Progenitor cell of endocrine pancreas (in vitro differentiated cells): ENCODE data around the gene PPM1H. TPM values are rescaled to one million over a fixed set of nuclear protein-coding genes. Genes with fewer than 3 reads are reported as not detected.

Experiments used
- DNase-seq: peaks from one replicate; pipeline ENCODE4 v3.0.0; 2021; ENCODE audit warnings: low spot score; ENCODE audit not compliant: unreplicated experiment
- H3K27ac Mint-ChIP-seq: 2 replicates; pipeline ENCODE4 v1.8.0; 2021; ENCODE audit warnings: mild to moderate bottlenecking, moderate library complexity, mixed read lengths
- H3K27me3 Mint-ChIP-seq: 2 replicates; pipeline ENCODE4 v1.8.0; 2021; ENCODE audit warnings: mixed read lengths
- H3K36me3 Mint-ChIP-seq: 2 replicates; pipeline ENCODE4 v1.8.0; 2022; ENCODE audit warnings: mixed read lengths; ENCODE audit not compliant: insufficient read depth
- H3K4me1 Mint-ChIP-seq: 2 replicates; pipeline ENCODE4 v1.8.0; 2021; ENCODE audit warnings: low read depth, mixed read lengths
- H3K4me3 Mint-ChIP-seq: 2 replicates; pipeline ENCODE4 v1.8.0; 2021; ENCODE audit warnings: low read depth, mild to moderate bottlenecking, moderate library complexity, mixed read lengths
- H3K9me3 Mint-ChIP-seq: 2 replicates; pipeline ENCODE4 v1.8.0; 2021; ENCODE audit warnings: low read depth, mixed read lengths
- CTCF ChIP-seq: fragments of 200-600 bp; sonication (generic); IDR thresholded peaks from one replicate; pipeline ENCODE4 v1.5.0; 2021; ENCODE audit warnings: antibody characterized with exemption, mild to moderate bottlenecking; ENCODE audit not compliant: unreplicated experiment
- total RNA-seq: library from RNA; stranded (reverse); gene quantifications from 2 replicates; pipeline ENCODE4 v1.2.1, GENCODE V29; 2021

The PPM1H gene
- total RNA-seq, 1 donor from 2014 or later, result 25.4 TPM

- peak overlapping the region; percentile 22 for H3K27ac Mint-ChIP-seq
- H3K27me3 Mint-ChIP-seq, result no peaks in the 10 kb centered on the region
- H3K4me1 Mint-ChIP-seq, result no peaks in the 10 kb centered on the region
- DNase-seq, result no peak
- no peak overlapping the region for H3K4me3 Mint-ChIP-seq
- H3K9me3 Mint-ChIP-seq, result no peaks in the 10 kb centered on the region
- no peak for TF ChIP-seq CTCF
- peaks cover 25% of the 10 kb centered on the region for H3K36me3 Mint-ChIP-seq
These were observed 243.6 kb downstream of the PPM1H start for GRCh38 chr12:62691309-62691708.

DNA sequence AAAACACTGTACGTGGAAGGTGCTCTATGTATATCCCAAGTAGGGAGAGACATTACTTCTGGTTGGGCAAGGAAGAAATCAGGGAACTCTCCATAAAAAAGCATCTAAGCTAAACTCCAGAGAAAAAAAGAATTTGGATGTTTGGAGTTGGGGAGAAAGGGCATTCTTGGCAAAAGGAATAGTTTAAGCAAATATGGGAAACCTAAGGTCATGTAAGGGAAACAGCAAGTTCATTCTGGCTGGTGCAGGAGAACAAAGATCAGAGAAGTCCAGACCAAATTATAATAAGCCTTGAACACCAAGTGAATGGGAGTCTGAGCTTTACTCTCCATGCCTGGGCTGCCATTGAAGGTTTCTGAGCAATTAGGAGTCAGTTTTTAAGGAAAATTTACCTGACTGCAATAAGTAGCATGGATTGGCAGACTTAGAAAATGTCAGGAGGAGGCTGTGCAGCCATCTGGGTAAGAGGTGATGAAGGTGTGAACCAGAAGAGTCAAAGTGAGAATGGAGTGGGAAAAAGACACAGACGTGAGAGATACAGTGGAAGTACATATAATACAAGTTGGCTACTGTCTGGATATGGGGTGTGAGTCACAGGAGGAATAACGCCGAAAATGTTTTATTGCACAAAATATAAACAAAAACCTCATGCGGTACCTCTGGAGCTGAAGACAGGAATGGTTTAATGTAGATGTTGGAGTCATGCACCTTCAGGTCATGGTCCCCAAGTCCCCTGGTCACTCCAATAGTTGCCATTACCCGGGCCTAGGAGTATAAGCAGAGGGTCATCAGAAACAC lies 245.7 kb downstream of the PPM1H start:
- Mint-ChIP-seq H3K9me3 (no peaks in the 10 kb centered on the region), H3K36me3 (peaks cover 25% of the 10 kb centered on the region), H3K27ac (no peak overlapping the region), H3K4me1 (no peaks in the 10 kb centered on the region), H3K27me3 (no peaks in the 10 kb centered on the region), H3K4me3 (no peak overlapping the region)
- TF ChIP-seq CTCF, result no peak
- DNase-seq, result no peak

DNA sequence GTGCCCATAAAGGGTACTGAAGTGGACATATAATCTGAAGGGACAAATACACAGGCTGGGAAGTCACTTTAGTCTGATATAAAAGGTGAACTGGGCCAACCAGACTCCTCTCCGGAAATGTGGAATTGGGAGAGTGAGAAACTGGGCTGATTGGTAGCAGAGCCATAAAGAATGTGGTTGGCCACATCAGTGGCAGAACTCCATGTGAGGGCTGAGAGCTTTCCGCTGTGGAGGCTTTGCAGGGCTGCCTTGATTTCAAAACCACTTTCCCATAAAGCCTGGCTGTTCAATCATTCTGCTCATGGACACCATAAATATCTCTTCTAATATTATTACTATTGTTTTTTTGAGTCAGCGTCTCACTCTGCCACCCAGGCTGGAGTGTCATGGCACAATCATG lies 248.0 kb downstream of the PPM1H start:
- no peak for TF ChIP-seq CTCF
- no peaks in the 10 kb centered on the region for H3K9me3 Mint-ChIP-seq
- H3K4me1 Mint-ChIP-seq, result no peaks in the 10 kb centered on the region
- H3K36me3 Mint-ChIP-seq, result peaks cover 19% of the 10 kb centered on the region
- H3K27me3 Mint-ChIP-seq, result no peaks in the 10 kb centered on the region
- no peak overlapping the region for H3K4me3 Mint-ChIP-seq
- no peak overlapping the region for H3K27ac Mint-ChIP-seq
- no peak for DNase-seq

DNA sequence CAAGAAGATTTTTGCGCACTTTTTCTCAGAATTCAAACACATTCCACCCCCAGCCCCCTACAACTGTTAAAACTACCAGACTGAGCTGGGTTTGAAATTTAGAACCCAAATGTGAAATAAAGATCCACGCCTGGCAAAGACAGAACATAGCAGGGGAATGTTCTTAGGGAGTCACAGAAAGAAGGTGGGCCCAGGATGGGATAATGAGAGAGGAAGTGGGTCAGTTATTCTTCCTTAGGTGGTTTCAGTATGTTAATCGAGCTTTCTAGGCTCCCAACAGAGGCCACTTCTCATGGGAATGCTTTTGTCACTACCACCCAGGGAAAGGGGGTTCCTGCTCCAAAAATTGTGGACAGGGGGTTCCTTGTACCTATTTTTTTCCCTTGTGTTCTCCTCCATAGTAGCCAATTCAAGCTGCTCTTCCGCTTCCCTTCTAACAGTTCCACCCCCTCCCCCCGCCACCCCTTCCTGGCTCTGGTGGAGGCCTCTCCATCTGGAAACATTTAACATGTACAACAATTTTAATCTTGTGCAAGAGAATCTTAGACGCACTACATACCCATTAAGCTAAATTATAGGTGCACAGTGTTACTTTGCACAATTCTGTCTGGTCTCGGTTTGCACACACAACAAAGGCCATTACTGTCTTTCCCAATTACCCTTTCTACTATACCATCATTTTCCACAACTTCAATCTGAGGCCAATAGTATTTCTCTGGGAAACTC lies 250.2 kb downstream of the PPM1H start:
- DNase-seq, result no peak
- Mint-ChIP-seq H3K4me3 (no peak overlapping the region), H3K27ac (peak overlapping the region; percentile 21), H3K9me3 (no peaks in the 10 kb centered on the region), H3K27me3 (no peaks in the 10 kb centered on the region), H3K4me1 (no peaks in the 10 kb centered on the region), H3K36me3 (peaks cover 15% of the 10 kb centered on the region)
- no peak for TF ChIP-seq CTCF

DNA sequence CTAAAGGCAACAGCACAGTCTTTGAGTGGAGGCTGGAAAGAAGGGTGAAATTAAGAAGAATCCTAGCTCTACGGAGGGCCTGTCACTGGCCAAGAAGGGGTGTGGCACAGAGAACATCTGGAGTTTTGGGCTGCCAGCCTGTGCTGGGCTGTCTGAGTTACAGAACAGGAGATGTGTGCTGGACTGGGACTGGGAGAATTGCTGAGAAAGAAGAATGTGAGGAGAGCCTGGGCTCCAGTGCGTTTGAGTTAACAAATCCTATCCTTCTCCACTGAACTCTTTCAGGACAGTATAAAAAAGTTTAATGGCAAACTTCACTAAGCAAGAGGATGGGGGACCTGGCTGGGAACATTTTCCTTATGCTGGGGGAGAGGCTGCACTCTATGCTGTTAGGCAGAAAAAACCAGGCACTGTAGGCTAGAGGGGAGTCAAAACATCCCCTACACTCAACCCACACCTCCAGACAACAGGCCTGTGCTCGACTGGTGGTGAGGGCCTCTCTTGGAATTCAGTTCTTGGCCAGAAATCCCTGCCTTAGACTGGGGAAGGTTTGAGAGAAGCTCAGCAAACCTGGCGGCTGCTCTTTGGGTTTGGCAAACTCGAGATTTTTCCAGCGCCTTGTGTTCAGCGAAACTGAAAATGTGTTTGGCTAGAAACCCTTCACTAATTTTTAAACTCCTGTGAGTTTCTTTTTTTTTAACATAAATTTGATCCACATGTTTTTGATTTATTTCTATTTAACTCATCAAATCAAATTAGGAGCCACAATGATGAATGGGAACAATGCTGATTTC lies 251.0 kb downstream of the PPM1H start:
- Mint-ChIP-seq H3K4me3 (no peak overlapping the region), H3K36me3 (peaks cover 9% of the 10 kb centered on the region), H3K9me3 (no peaks in the 10 kb centered on the region), H3K27ac (no peak overlapping the region), H3K27me3 (no peaks in the 10 kb centered on the region), H3K4me1 (no peaks in the 10 kb centered on the region)
- no peak for TF ChIP-seq CTCF
- DNase-seq, result no peak
